ENCODE measurements around the gene GALNT2. TPM values are rescaled to one million over a fixed set of nuclear protein-coding genes. Genes with fewer than 3 reads are reported as not detected.

GALNT2 gene
- total and polyA plus RNA-seq, 2 donors from 2014 or later, result 20.2 to 59.2 TPM

DNA sequence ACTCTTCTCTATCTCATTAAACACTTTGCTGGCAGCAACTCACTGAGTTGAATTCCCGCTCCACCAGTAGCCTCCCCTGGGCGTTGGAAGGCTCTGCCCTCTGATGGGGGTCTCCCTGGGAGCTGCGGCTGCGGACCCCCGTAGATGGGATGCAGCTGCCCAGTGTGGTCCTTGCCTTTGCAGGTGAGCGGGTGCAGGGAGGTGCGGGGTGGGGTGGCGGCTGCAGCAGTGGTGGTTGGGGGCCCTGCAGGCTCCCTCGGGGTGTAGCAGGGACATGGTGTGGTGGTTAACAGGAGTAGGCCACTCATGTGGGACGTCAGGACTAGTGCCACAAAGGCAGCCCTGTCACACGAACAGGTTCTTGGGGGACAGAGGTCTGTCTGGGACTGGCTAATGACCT, 42.0 kb downstream of the GALNT2 start:
- H3K4me3 ChIP-seq (ENCODE audit: low read length in 3 of 3), result no peak overlapping the region
- intact Hi-C loops (cut with DNase I), result no loop called here
- peaks cover 10 to 29% (median 28%) of the 10 kb centered on the region in 3 donors for H3K4me1 ChIP-seq (ENCODE audit: control insufficient read depth in 2 of 3, insufficient read depth in 2 of 3, low read depth in 1 of 3, low read length in 3 of 3)
- DNase-seq, result no peak
- TF ChIP-seq, protein P1, sequence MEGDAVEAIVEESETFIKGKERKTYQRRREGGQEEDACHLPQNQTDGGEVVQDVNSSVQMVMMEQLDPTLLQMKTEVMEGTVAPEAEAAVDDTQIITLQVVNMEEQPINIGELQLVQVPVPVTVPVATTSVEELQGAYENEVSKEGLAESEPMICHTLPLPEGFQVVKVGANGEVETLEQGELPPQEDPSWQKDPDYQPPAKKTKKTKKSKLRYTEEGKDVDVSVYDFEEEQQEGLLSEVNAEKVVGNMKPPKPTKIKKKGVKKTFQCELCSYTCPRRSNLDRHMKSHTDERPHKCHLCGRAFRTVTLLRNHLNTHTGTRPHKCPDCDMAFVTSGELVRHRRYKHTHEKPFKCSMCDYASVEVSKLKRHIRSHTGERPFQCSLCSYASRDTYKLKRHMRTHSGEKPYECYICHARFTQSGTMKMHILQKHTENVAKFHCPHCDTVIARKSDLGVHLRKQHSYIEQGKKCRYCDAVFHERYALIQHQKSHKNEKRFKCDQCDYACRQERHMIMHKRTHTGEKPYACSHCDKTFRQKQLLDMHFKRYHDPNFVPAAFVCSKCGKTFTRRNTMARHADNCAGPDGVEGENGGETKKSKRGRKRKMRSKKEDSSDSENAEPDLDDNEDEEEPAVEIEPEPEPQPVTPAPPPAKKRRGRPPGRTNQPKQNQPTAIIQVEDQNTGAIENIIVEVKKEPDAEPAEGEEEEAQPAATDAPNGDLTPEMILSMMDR (IDR thresholded peaks at IDR 0.05; ENCODE audit: borderline replicate concordance, extremely low read depth, insufficient read depth), result no peak
- H3K9me3 ChIP-seq (ENCODE audit: control insufficient read depth in 2 of 3, insufficient read depth in 1 of 3, low read length in 3 of 3), result no peaks in the 10 kb centered on the region
- no peaks in the 10 kb centered on the region for H3K27me3 ChIP-seq (ENCODE audit: control insufficient read depth, insufficient read depth, low read length)
- H3K9ac ChIP-seq (ENCODE audit: low read length in 3 of 3), result no peak overlapping the region
- no peak for FAIRE-seq
- no peak overlapping the region for H3K27ac ChIP-seq (ENCODE audit: low read depth in 2 of 2, low read length in 2 of 2)
- H3K36me3 ChIP-seq (ENCODE audit: control insufficient read depth in 2 of 3, insufficient read depth in 3 of 3, low read length in 3 of 3), result no peaks in the 10 kb centered on the region

DNA sequence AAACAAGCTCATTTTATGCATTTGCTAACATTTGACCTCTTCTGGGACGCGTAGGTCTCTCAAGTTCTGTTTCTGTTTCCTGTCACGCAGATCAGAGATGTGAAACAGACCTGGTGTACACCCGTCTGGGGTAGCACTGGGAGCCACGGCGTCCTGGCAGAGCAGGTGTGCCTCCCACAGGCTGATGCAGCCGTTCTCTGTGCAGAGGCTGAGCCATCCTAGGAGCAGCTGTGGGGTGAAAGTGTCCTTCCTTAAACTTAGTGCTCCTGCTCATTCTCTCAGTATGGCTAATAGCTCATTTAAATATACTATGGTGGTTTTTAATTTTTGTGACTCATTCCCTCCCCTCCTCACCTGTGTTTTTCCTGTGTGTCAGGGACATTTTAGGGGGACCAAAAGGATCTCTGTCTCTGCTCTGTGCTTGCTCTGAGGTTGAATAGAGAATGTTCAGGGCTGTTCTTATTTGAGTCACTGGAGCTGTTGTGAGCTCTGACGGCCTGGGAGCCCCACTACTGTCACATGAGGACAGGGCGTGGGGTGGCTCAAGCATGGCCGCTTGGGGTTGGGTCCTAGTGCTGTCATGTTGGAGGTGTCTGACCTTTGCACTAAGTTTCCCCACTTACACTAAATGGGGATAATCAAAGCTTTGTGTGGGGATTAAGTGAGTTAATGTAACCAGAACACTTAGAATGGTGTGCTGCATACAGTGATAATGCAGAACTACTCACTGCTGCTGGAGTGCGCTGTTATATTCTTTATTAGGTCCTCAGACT, 43.0 kb downstream of the GALNT2 start:
- Histone ChIP-seq H3K9me3 (ENCODE audit: control insufficient read depth in 2 of 3, insufficient read depth in 1 of 3, low read length in 3 of 3) (no peaks in the 10 kb centered on the region), H3K27ac (ENCODE audit: low read depth in 2 of 2, low read length in 2 of 2) (no peak overlapping the region), H3K4me1 (ENCODE audit: control insufficient read depth in 2 of 3, insufficient read depth in 2 of 3, low read depth in 1 of 3, low read length in 3 of 3) (peaks cover 3 to 20% (median 19%) of the 10 kb centered on the region in 3 donors), H3K36me3 (ENCODE audit: control insufficient read depth in 2 of 3, insufficient read depth in 3 of 3, low read length in 3 of 3) (no peaks in the 10 kb centered on the region), H3K4me3 (ENCODE audit: low read length in 3 of 3) (no peak overlapping the region), H3K9ac (ENCODE audit: low read length in 3 of 3) (no peak overlapping the region), H3K27me3 (ENCODE audit: control insufficient read depth, insufficient read depth, low read length) (no peaks in the 10 kb centered on the region)
- DNase-seq (peak in 3 of 5 donors; percentile 40 to 59 (median 57)), FAIRE-seq (no peak)
- TF ChIP-seq, protein P1 (IDR thresholded peaks at IDR 0.05; ENCODE audit: borderline replicate concordance, extremely low read depth, insufficient read depth), result no peak
- intact Hi-C loops (cut with DNase I), result no loop called here

- TF ChIP-seq, protein P1 (IDR thresholded peaks at IDR 0.05; ENCODE audit: borderline replicate concordance, extremely low read depth, insufficient read depth), result no peak
- DNase-seq (no peak), FAIRE-seq (no peak)
- intact Hi-C loops (cut with DNase I), result no loop called here
- H3K36me3 ChIP-seq (ENCODE audit: control insufficient read depth in 2 of 3, insufficient read depth in 3 of 3, low read length in 3 of 3), result no peaks in the 10 kb centered on the region
- H3K9me3 ChIP-seq (ENCODE audit: control insufficient read depth in 2 of 3, insufficient read depth in 1 of 3, low read length in 3 of 3), result no peaks in the 10 kb centered on the region
- no peak overlapping the region for H3K27ac ChIP-seq (ENCODE audit: low read depth in 2 of 2, low read length in 2 of 2)
- no peak overlapping the region for H3K4me3 ChIP-seq (ENCODE audit: low read length in 3 of 3)
- no peak overlapping the region for H3K9ac ChIP-seq (ENCODE audit: low read length in 3 of 3)
- no peaks in the 10 kb centered on the region for H3K27me3 ChIP-seq (ENCODE audit: control insufficient read depth, insufficient read depth, low read length)
- H3K4me1 ChIP-seq (ENCODE audit: control insufficient read depth in 2 of 3, insufficient read depth in 2 of 3, low read depth in 1 of 3, low read length in 3 of 3), result peaks cover 0 to 12% (median 12%) of the 10 kb centered on the region in 3 donors
These were observed 43.9 kb downstream of the GALNT2 start for GRCh38 chr1:230110971-230111370.

Measured in kidney (tissue), 14 donors.